HEK293T (cell line): ENCODE results near the gene ATP8A2.

ENCODE experiments used
- FOXK2 ChIP-seq: fragments of 450-650 bp; IDR thresholded peaks from 2 replicates; pipeline ENCODE4 v1.6.1; 2016; ENCODE audit warnings: mild to moderate bottlenecking
- HDGF ChIP-seq: fragments of 450-650 bp; IDR thresholded peaks from 2 replicates; pipeline ENCODE4 v1.6.1; 2017; ENCODE audit warnings: antibody characterized with exemption, borderline replicate concordance
- NFRKB ChIP-seq: fragments of 450-650 bp; IDR thresholded peaks from 2 replicates; pipeline ENCODE4 v1.6.1; 2016; ENCODE audit warnings: mild to moderate bottlenecking, moderate library complexity
- SUZ12 ChIP-seq: fragments of 450-650 bp; IDR thresholded peaks from 2 replicates; pipeline ENCODE4 v1.6.1; 2016; ENCODE audit warnings: mild to moderate bottlenecking

DNA sequence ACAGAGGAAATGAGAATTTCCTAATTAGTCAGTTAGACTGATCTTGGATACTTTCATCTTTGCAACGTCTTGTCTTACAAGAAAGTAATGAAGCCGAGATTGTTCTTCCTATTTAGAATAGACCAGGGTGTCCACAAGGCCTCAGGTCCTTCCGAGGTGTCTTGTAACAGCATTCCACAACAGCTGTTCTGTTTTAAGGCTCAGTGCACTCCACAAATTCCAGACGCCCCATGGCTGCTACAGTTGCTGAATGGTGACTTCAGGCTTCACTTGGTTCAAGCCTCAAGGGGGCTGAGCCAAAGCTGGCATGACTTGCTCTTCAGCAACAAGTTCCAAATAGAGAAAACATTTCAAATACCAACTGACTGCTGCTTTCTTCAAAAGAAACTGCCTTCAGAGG, 536.6 kb downstream of the ATP8A2 start:
- no peak for TF ChIP-seq SUZ12
- TF ChIP-seq HDGF, result no peak
- no peak for TF ChIP-seq FOXK2
- no peak for TF ChIP-seq NFRKB
